Measurements from ENCODE around the gene LRRIQ4. TPM values are rescaled to one million over a fixed set of nuclear protein-coding genes. Genes with fewer than 3 reads are reported as not detected.

Gene LRRIQ4
- total RNA-seq, 1 experiment from 2014 or later = not detected

DNA sequence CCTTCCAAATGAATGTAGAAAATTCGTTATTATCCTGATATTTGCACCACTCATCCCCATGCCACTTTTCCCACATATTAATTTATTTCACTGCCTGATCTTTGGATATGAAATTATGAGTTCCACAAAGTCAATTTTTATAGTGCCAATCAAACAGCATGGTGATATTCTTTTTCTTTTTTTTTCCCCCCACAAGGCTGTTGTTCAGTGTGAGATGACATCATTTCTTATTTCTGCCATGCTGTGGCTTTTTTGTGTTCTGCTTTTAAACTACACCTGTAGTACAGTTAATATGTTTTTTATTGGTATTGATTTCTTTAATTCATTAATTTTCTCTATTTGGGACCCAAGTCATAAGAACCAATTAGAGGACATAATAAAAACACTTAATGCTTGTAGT lies 24.9 kb upstream of the LRRIQ4 start:
- ChIA-PET CTCF (no interaction called here), POLR2A (no interaction called here)
- Mint-ChIP-seq H3K4me1 (ENCODE audit: low read depth, unreplicated experiment) (no peaks in the 10 kb centered on the region), H3K27me3 (ENCODE audit: insufficient read depth, unreplicated experiment) (no peaks in the 10 kb centered on the region), H3K27ac (ENCODE audit: unreplicated experiment) (no peak overlapping the region), H3K9me3 (ENCODE audit: unreplicated experiment) (no peaks in the 10 kb centered on the region), H3K36me3 (ENCODE audit: insufficient read depth, unreplicated experiment) (peaks cover 19% of the 10 kb centered on the region), H3K4me3 (ENCODE audit: unreplicated experiment) (no peak overlapping the region)
- TF ChIP-seq, protein P1, sequence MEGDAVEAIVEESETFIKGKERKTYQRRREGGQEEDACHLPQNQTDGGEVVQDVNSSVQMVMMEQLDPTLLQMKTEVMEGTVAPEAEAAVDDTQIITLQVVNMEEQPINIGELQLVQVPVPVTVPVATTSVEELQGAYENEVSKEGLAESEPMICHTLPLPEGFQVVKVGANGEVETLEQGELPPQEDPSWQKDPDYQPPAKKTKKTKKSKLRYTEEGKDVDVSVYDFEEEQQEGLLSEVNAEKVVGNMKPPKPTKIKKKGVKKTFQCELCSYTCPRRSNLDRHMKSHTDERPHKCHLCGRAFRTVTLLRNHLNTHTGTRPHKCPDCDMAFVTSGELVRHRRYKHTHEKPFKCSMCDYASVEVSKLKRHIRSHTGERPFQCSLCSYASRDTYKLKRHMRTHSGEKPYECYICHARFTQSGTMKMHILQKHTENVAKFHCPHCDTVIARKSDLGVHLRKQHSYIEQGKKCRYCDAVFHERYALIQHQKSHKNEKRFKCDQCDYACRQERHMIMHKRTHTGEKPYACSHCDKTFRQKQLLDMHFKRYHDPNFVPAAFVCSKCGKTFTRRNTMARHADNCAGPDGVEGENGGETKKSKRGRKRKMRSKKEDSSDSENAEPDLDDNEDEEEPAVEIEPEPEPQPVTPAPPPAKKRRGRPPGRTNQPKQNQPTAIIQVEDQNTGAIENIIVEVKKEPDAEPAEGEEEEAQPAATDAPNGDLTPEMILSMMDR (IDR thresholded peaks at IDR 0.05; ENCODE audit: insufficient read depth in 1 of 2, low read depth in 1 of 2, low read length in 1 of 2, severe bottlenecking in 1 of 2, unreplicated experiment in 1 of 2) = no peak
- BruUV-seq (replicated peaks) = no TSS peak
- intact Hi-C loops (cut with micrococcal nuclease; ENCODE audit: unreplicated experiment) = no loop called here
- no peaks in the 10 kb centered on the region for H3K27me3 ChIP-seq (replicated peaks; ENCODE audit: control insufficient read depth, insufficient read depth, low read length)
- H3K4me1 ChIP-seq = no peaks in the 10 kb centered on the region
- no peaks in the 10 kb centered on the region for H3K9me3 ChIP-seq
- no peak overlapping the region for H3K4me3 ChIP-seq (ENCODE audit: low read depth, low read length)
- DNase-seq = no peak
- no peaks in the 10 kb centered on the region; the same call in 1 of the 2 replicates for H3K36me3 ChIP-seq (ENCODE audit: control insufficient read depth, insufficient read depth, low read length)

DNA sequence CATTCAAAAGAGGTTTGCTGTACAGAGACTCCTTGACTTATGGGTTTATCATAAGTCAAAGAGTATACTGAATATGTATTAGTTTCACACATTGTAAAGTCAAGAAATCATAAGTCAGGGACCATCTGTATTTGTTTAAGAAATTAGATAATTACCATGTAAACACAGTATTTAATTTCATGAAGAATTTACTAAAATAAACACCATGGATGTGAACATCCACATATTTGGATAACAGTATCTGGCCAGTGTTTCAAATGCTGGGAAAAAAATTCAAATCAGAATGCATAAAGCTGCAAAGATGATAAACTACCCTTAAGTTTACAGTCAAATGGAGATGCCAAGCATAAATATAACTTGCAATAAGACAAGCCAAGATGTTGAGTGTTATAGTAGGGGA lies 22.5 kb upstream of the LRRIQ4 start:
- no peak overlapping the region for H3K27ac Mint-ChIP-seq (ENCODE audit: unreplicated experiment)
- Histone ChIP-seq H3K4me3 (ENCODE audit: low read depth, low read length) (no peak overlapping the region), H3K4me1 (no peaks in the 10 kb centered on the region), H3K9me3 (no peaks in the 10 kb centered on the region), H3K36me3 (ENCODE audit: control insufficient read depth, insufficient read depth, low read length) (no peaks in the 10 kb centered on the region; the same call in 1 of the 2 replicates), H3K27me3 (replicated peaks; ENCODE audit: control insufficient read depth, insufficient read depth, low read length) (no peaks in the 10 kb centered on the region)
- peaks cover 18% of the 10 kb centered on the region for H3K36me3 Mint-ChIP-seq (ENCODE audit: insufficient read depth, unreplicated experiment)
- TF ChIP-seq, protein P1 (IDR thresholded peaks at IDR 0.05; ENCODE audit: insufficient read depth in 1 of 2, low read depth in 1 of 2, low read length in 1 of 2, severe bottlenecking in 1 of 2, unreplicated experiment in 1 of 2) = no peak
- H3K9me3 Mint-ChIP-seq (ENCODE audit: unreplicated experiment) = no peaks in the 10 kb centered on the region
- intact Hi-C loops (cut with micrococcal nuclease; ENCODE audit: unreplicated experiment) = no loop called here
- CTCF ChIA-PET = no interaction called here
- no peaks in the 10 kb centered on the region for H3K27me3 Mint-ChIP-seq (ENCODE audit: insufficient read depth, unreplicated experiment)
- no peak overlapping the region for H3K4me3 Mint-ChIP-seq (ENCODE audit: unreplicated experiment)
- no TSS peak for BruUV-seq (replicated peaks)
- no peaks in the 10 kb centered on the region for H3K4me1 Mint-ChIP-seq (ENCODE audit: low read depth, unreplicated experiment)
- POLR2A ChIA-PET = no interaction called here
- no peak for DNase-seq

DNA sequence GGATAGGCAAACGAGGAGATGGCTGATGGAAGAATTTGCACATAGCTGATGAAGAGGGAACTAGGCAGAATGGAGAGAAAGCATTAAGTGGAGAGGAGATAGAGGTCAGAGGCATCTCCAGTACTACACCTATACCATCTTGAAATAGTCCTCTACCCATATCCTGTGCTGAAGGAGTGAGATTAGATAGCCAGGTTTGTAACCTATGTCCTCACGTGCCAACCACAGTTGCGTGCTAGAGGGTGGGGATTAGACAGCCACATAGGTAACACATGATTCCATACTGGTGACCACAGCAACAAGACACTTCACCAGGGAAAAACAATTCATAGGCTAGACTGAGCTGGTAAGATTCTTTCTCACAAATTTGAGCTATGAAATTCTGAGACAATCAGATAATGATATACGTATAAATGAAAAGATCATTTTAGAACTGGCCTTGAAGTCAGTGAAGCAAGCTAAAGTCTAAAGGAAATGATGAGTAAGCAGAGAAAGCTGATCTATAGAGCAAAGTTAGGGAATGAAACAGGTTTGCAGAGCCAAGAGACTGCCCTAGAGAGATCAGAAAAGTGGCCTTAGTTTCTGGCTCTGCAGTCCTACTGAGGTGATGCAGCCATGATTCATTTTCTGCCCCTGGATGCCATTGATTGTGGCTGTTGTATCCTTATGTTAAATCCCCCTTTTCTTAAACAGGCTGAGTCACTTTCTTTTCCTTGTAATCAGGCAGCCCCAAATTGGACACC lies 21.8 kb upstream of the LRRIQ4 start:
- H3K9me3 ChIP-seq = no peaks in the 10 kb centered on the region
- TF ChIP-seq, protein P1 (IDR thresholded peaks at IDR 0.05; ENCODE audit: insufficient read depth in 1 of 2, low read depth in 1 of 2, low read length in 1 of 2, severe bottlenecking in 1 of 2, unreplicated experiment in 1 of 2) = no peak
- no peaks in the 10 kb centered on the region for H3K27me3 ChIP-seq (replicated peaks; ENCODE audit: control insufficient read depth, insufficient read depth, low read length)
- no peak overlapping the region for H3K4me3 ChIP-seq (ENCODE audit: low read depth, low read length)
- no peak overlapping the region for H3K27ac Mint-ChIP-seq (ENCODE audit: unreplicated experiment)
- H3K9me3 Mint-ChIP-seq (ENCODE audit: unreplicated experiment) = no peaks in the 10 kb centered on the region
- ChIA-PET CTCF (no interaction called here), POLR2A (no interaction called here)
- no peaks in the 10 kb centered on the region for H3K27me3 Mint-ChIP-seq (ENCODE audit: insufficient read depth, unreplicated experiment)
- BruUV-seq (replicated peaks) = no TSS peak
- H3K36me3 ChIP-seq (ENCODE audit: control insufficient read depth, insufficient read depth, low read length) = no peaks in the 10 kb centered on the region; the same call in 1 of the 2 replicates
- H3K4me1 Mint-ChIP-seq (ENCODE audit: low read depth, unreplicated experiment) = no peaks in the 10 kb centered on the region
- DNase-seq = no peak
- H3K4me3 Mint-ChIP-seq (ENCODE audit: unreplicated experiment) = no peak overlapping the region
- intact Hi-C loops (cut with micrococcal nuclease; ENCODE audit: unreplicated experiment) = no loop called here
- peaks cover 11% of the 10 kb centered on the region for H3K36me3 Mint-ChIP-seq (ENCODE audit: insufficient read depth, unreplicated experiment)
- H3K4me1 ChIP-seq = no peaks in the 10 kb centered on the region

Data from Caco-2 (cell line).